Upper lobe of left lung (tissue), 6 donors: ENCODE measurements around the gene CNTNAP1. TPM values are rescaled to one million over a fixed set of nuclear protein-coding genes. Genes with fewer than 3 reads are reported as not detected.

Source experiments
- ATAC-seq, 2 donors: fragments of 200-7000 bp; cut with Tn5 transposase; one replicate each; pipeline ENCODE4 v1.9.1; 2022; ENCODE audit warnings: mild to moderate bottlenecking in 2 of 2, moderate library complexity in 2 of 2; ENCODE audit not compliant: low FRiP score in 2 of 2
- DNase-seq, 2 donors: peaks; one replicate each; pipeline ENCODE4 v3.0.0-alpha.2; 2019 to 2020
- H3K27ac ChIP-seq, 4 donors: fragments of 200-600 bp; sonication (generic); one replicate each; pipeline ENCODE4 v1.5.1; 2016 to 2019
- H3K27me3 ChIP-seq, 4 donors: fragments of 200-600 bp; sonication (generic); one replicate each; pipeline ENCODE4 v1.5.1; 2017 to 2019
- H3K36me3 ChIP-seq, 4 donors: fragments of 200-600 bp; sonication (generic); one replicate each; pipeline ENCODE4 v1.5.1; 2016 to 2019
- H3K4me1 ChIP-seq, 4 donors: fragments of 200-600 bp; sonication (generic); one replicate each; pipeline ENCODE4 v1.5.1; 2018 to 2019
- H3K4me3 ChIP-seq, 4 donors: fragments of 200-600 bp; sonication (generic); one replicate each; pipeline ENCODE4 v1.5.1; 2017 to 2019; ENCODE audit warnings: mild to moderate bottlenecking in 2 of 4, moderate library complexity in 1 of 4
- H3K9me3 ChIP-seq, 4 donors: fragments of 200-600 bp; sonication (generic); one replicate each; pipeline ENCODE4 v1.5.1; 2018 to 2019
- CTCF ChIP-seq, 6 experiments: fragments of 450-650 bp in 4 of 6; fragments of 200-600 bp in 2 of 6; sonication (generic) in 2 of 6; IDR thresholded peaks; one replicate each; pipeline ENCODE4 v1.5.1; 2016 to 2019; ENCODE audit warnings: antibody characterized with exemption in 6 of 6
- EP300 ChIP-seq, 4 donors: sonication (generic); formaldehyde crosslinking; IDR thresholded peaks; one replicate each; pipeline ENCODE4 v1.5.1; 2017; ENCODE audit warnings: antibody characterized with exemption in 4 of 4, control low read depth in 2 of 4
- POLR2A ChIP-seq, 4 donors: fragments of 450-650 bp; IDR thresholded peaks; one replicate each; pipeline ENCODE4 v1.5.1; 2016 to 2017; ENCODE audit warnings: antibody characterized with exemption in 4 of 4, mild to moderate bottlenecking in 2 of 4
- POLR2AphosphoS5 ChIP-seq, 2 donors: sonication (generic); formaldehyde crosslinking; IDR thresholded peaks; one replicate each; pipeline ENCODE4 v1.5.1; 2017; ENCODE audit warnings: antibody characterized with exemption in 2 of 2
- WGBS, 2 donors: methylation state at CpG; one replicate each; pipeline ENCODE4 v1.1.5; 2017 to 2018; 5-methylcytosine and 5-hydroxymethylcytosine counted together
- total RNA-seq, 6 donors: library from RNA; depleted of rRNA in 4 of 6; stranded (reverse); fragments of >200 nt in 4 of 6; gene quantifications; one replicate each; pipeline versions ENCODE4 v1.1.0 to v1.2.1, GENCODE V29; 2016 to 2021
- donor health status: DM: no; HTN: no; CAD: no; lungs with moderate emphysema.
- donor health status: DM: no; HTN: yes; CAD: no; lungs with severe emphysema.

Gene CNTNAP1
- total RNA-seq, 6 donors from 2014 or later = 1.7 to 37.7 (median 4.3) TPM

GRCh38 chr17:42698736-42699414 lies 16.5 kb downstream of the CNTNAP1 start:
- peak in 1 of 2 donors; percentile 69 for ATAC-seq

GRCh38 chr17:42699415-42699740 lies 17.0 kb downstream of the CNTNAP1 start:
- no peak for ATAC-seq
- TF ChIP-seq EP300 (IDR thresholded peaks at IDR 0.05) (no peak), POLR2A (IDR thresholded peaks at IDR 0.05) (no peak), CTCF (IDR thresholded peaks at IDR 0.05) (no peak), POLR2AphosphoS5 (IDR thresholded peaks at IDR 0.05) (no peak)
- 91 to 98% methylated on average over 4 of the region's 4 CpGs for WGBS, 2 donors
- H3K4me3 ChIP-seq = no peak overlapping the region
- no peak overlapping the region for H3K27ac ChIP-seq
- DNase-seq = no peak
- no peaks in the 10 kb centered on the region for H3K4me1 ChIP-seq
- H3K9me3 ChIP-seq = no peaks in the 10 kb centered on the region
- H3K27me3 ChIP-seq = no peaks in the 10 kb centered on the region
- peaks cover 30 to 88% (median 48%) of the 10 kb centered on the region in 4 donors for H3K36me3 ChIP-seq

More at GRCh38 chr17:42698736-42699414, 16.5 kb downstream of the CNTNAP1 start:
- no peaks in the 10 kb centered on the region for H3K27me3 ChIP-seq
- 58% methylated on average over 2 of the region's 2 CpGs; no CpG with 5 or more reads in 1 of the 2 donors for WGBS, 2 donors
- H3K36me3 ChIP-seq = peaks cover 25 to 88% (median 44%) of the 10 kb centered on the region in 4 donors
- H3K27ac ChIP-seq = no peak overlapping the region
- no peaks in the 10 kb centered on the region for H3K9me3 ChIP-seq
- no peak overlapping the region for H3K4me3 ChIP-seq
- no peak for DNase-seq
- TF ChIP-seq EP300 (IDR thresholded peaks at IDR 0.05) = no peak
- TF ChIP-seq POLR2AphosphoS5 (IDR thresholded peaks at IDR 0.05) = no peak
- TF ChIP-seq CTCF (IDR thresholded peaks at IDR 0.05) = no peak
- no peak for TF ChIP-seq POLR2A (IDR thresholded peaks at IDR 0.05)
- no peaks in the 10 kb centered on the region for H3K4me1 ChIP-seq

- DNase-seq = no peak
- no peak for ATAC-seq
These were observed 18.4 kb downstream of the CNTNAP1 start for GRCh38 chr17:42700586-42701289.

GRCh38 chr17:42702446-42702845 lies 20.1 kb downstream of the CNTNAP1 start:
- no peak for DNase-seq
- no peaks in the 10 kb centered on the region for H3K9me3 ChIP-seq
- ATAC-seq = no peak
- no peaks in the 10 kb centered on the region for H3K27me3 ChIP-seq
- TF ChIP-seq CTCF (IDR thresholded peaks at IDR 0.05) (no peak), EP300 (IDR thresholded peaks at IDR 0.05) (no peak), POLR2AphosphoS5 (IDR thresholded peaks at IDR 0.05) (no peak), POLR2A (IDR thresholded peaks at IDR 0.05) (no peak)
- H3K36me3 ChIP-seq = peaks cover 48 to 91% (median 67%) of the 10 kb centered on the region in 4 donors
- no peak overlapping the region for H3K4me3 ChIP-seq
- no peak overlapping the region for H3K27ac ChIP-seq
- H3K4me1 ChIP-seq = no peaks in the 10 kb centered on the region
- 88 to 91% methylated on average over 11 of the region's 11 CpGs for WGBS, 2 donors

More at GRCh38 chr17:42700586-42701289, 18.4 kb downstream of the CNTNAP1 start:
- Histone ChIP-seq H3K27me3 (no peaks in the 10 kb centered on the region), H3K9me3 (no peaks in the 10 kb centered on the region), H3K27ac (no peak overlapping the region), H3K4me3 (no peak overlapping the region), H3K36me3 (peaks cover 43 to 91% (median 54%) of the 10 kb centered on the region in 4 donors), H3K4me1 (no peaks in the 10 kb centered on the region)
- WGBS, 2 donors = 92 to 93% methylated on average over 10 of the region's 10 CpGs
- TF ChIP-seq CTCF (IDR thresholded peaks at IDR 0.05) (no peak), POLR2AphosphoS5 (IDR thresholded peaks at IDR 0.05) (no peak), POLR2A (IDR thresholded peaks at IDR 0.05) (no peak), EP300 (IDR thresholded peaks at IDR 0.05) (no peak)
